ENCODE data around the gene NCAPD2.

- TF ChIP-seq POLR2A (IDR thresholded peaks at IDR 0.05) (no peak), CTCF (IDR thresholded peaks at IDR 0.05) (no peak)
Observed at GRCh38 chr12:6520186-6520585, 26.3 kb downstream of the NCAPD2 start.
